HepG2 (cell line): Measurements from ENCODE around the gene PSMD3. TPM values are rescaled to one million over a fixed set of nuclear protein-coding genes. Genes with fewer than 3 reads are reported as not detected.
A peak's percentile ranks its signal among the peaks of the same experiment; 100 is the strongest.

Experiments used
- CBFB ChIP-seq: sonication (generic); formaldehyde crosslinking; IDR thresholded peaks from 2 replicates; pipeline ENCODE4 v1.4.0; 2020; ENCODE audit warnings: missing genetic modification reagents
- CERS6 ChIP-seq: sonication (generic); formaldehyde crosslinking; IDR thresholded peaks from 2 replicates; pipeline ENCODE4 v1.5.0; 2020; ENCODE audit warnings: missing genetic modification reagents
- GATA4 ChIP-seq: sonication (generic); IDR thresholded peaks from 2 replicates; pipeline ENCODE4 v1.6.1; 2016; ENCODE audit warnings: antibody characterized with exemption, low read depth, borderline replicate concordance
- KDM4B ChIP-seq: sonication (generic); formaldehyde crosslinking; IDR thresholded peaks from 2 replicates; pipeline ENCODE4 v1.4.0; 2020; ENCODE audit warnings: missing genetic modification reagents
- KLF16 ChIP-seq, 2 experiments: sonication (generic) in 1 of 2; formaldehyde crosslinking in 1 of 2; IDR thresholded peaks; 2 replicates each; pipeline versions ENCODE4 v1.6.1 to v1.8.0; 2016 to 2023; ENCODE audit warnings: missing genetic modification reagents in 2 of 2, missing compliant biosample characterization in 1 of 2
- MYNN ChIP-seq: sonication (generic); formaldehyde crosslinking; IDR thresholded peaks from 2 replicates; pipeline ENCODE4 v1.4.0; 2020; ENCODE audit warnings: mild to moderate bottlenecking, low read depth, missing genetic modification reagents
- NCOA1 ChIP-seq: sonication (generic); formaldehyde crosslinking; IDR thresholded peaks from 2 replicates; pipeline ENCODE4 v1.9.0; 2021; ENCODE audit warnings: missing genetic modification reagents
- NFKB2 ChIP-seq: sonication (generic); formaldehyde crosslinking; IDR thresholded peaks from 2 replicates; pipeline ENCODE4 v1.4.0; 2020; ENCODE audit warnings: missing genetic modification reagents, borderline replicate concordance
- RFX5 ChIP-seq: IDR thresholded peaks from 2 replicates; pipeline ENCODE4 v1.6.1; 2011; ENCODE audit warnings: low read depth, low read length, improper control_type of control experiment
- YEATS2 ChIP-seq: sonication (generic); formaldehyde crosslinking; IDR thresholded peaks from 2 replicates; pipeline ENCODE4 v1.4.0; 2020; ENCODE audit warnings: missing genetic modification reagents, borderline replicate concordance
- ZNF142 ChIP-seq: sonication (generic); formaldehyde crosslinking; IDR thresholded peaks from 2 replicates; pipeline ENCODE4 v1.4.0; 2020; ENCODE audit warnings: missing genetic modification reagents
- ZNF720 ChIP-seq: sonication (generic); formaldehyde crosslinking; IDR thresholded peaks from 2 replicates; pipeline ENCODE4 v1.4.0; 2020; ENCODE audit warnings: missing genetic modification reagents
- ZNF883 ChIP-seq: sonication (generic); formaldehyde crosslinking; IDR thresholded peaks from 2 replicates; pipeline ENCODE4 v1.5.1; 2020; ENCODE audit warnings: mild to moderate bottlenecking, missing genetic modification reagents; ENCODE audit errors: not compliant biosample characterization
- ZSCAN22 ChIP-seq: sonication (generic); formaldehyde crosslinking; IDR thresholded peaks from 2 replicates; pipeline ENCODE4 v1.4.0; 2020; ENCODE audit warnings: mild to moderate bottlenecking, missing genetic modification reagents
- polyA plus RNA-seq, 8 experiments: library from polyadenylated mRNA; depleted of rRNA in 3 of 8; stranded (reverse) in 7 of 8; unstranded in 1 of 8; fragments of >200 nt; fragmentation: Illumina TruSeq in 4 of 8; extraction: Trizol in 4 of 8; gene quantifications; 2 replicates each; pipeline versions ENCODE4 v1.2.1 to v1.2.3, GENCODE V29; 2011 to 2016; ENCODE audit warnings: low read depth in 4 of 8, missing spikeins in 1 of 8, mixed read lengths in 1 of 8; ENCODE audit not compliant: insufficient read depth in 1 of 8
- total RNA-seq, 5 experiments: library from RNA; depleted of rRNA; stranded (reverse); fragments of >200 nt; fragmentation: Illumina TruSeq; extraction: Trizol; gene quantifications; 2 replicates each; pipeline ENCODE4 v1.2.3, GENCODE V29; 2016; ENCODE audit warnings: low read depth in 1 of 5
- TF ChIP-seq, protein P1 (sequence below): sonication (generic); formaldehyde crosslinking; IDR thresholded peaks from 2 replicates; pipeline ENCODE4 v1.8.0; 2023; ENCODE audit warnings: mild to moderate bottlenecking, missing genetic modification reagents
- TF ChIP-seq, protein P2 (sequence below): sonication (generic); formaldehyde crosslinking; IDR thresholded peaks from 2 replicates; pipeline ENCODE4 v1.5.1; 2020; ENCODE audit warnings: mild to moderate bottlenecking, missing genetic modification reagents, moderate library complexity
- TF ChIP-seq, protein P3 (sequence below): IDR thresholded peaks from 2 replicates; pipeline ENCODE4 v1.6.1; 2016; ENCODE audit warnings: missing genetic modification reagents, missing compliant biosample characterization

Gene PSMD3
- total and polyA plus RNA-seq, 2 of the 13 experiments (the other 11 are each of a cell fraction or from before 2014, with no cell fraction given) = 97.4 to 146 TPM

- TF ChIP-seq ZNF142 = no peak
- no peak for TF ChIP-seq NCOA1 (CRISPR knock-in tag)
- TF ChIP-seq ZSCAN22 (CRISPR knock-in tag) = no peak
- TF ChIP-seq, protein P1, sequence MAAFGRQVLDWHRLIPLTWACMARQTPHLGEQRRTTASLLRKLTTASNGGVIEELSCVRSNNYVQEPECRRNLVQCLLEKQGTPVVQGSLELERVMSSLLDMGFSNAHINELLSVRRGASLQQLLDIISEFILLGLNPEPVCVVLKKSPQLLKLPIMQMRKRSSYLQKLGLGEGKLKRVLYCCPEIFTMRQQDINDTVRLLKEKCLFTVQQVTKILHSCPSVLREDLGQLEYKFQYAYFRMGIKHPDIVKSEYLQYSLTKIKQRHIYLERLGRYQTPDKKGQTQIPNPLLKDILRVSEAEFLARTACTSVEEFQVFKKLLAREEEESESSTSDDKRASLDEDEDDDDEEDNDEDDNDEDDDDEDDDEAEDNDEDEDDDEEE = 0 out of 2 replicates have a peak, but pooled peaks have one; percentile 55
- TF ChIP-seq CERS6 (CRISPR knock-in tag) = no peak
- TF ChIP-seq NFKB2 (CRISPR knock-in tag) = no peak
- no peak for TF ChIP-seq KDM4B
- no peak for TF ChIP-seq ZNF720 (CRISPR knock-in tag)
- TF ChIP-seq, protein P2, sequence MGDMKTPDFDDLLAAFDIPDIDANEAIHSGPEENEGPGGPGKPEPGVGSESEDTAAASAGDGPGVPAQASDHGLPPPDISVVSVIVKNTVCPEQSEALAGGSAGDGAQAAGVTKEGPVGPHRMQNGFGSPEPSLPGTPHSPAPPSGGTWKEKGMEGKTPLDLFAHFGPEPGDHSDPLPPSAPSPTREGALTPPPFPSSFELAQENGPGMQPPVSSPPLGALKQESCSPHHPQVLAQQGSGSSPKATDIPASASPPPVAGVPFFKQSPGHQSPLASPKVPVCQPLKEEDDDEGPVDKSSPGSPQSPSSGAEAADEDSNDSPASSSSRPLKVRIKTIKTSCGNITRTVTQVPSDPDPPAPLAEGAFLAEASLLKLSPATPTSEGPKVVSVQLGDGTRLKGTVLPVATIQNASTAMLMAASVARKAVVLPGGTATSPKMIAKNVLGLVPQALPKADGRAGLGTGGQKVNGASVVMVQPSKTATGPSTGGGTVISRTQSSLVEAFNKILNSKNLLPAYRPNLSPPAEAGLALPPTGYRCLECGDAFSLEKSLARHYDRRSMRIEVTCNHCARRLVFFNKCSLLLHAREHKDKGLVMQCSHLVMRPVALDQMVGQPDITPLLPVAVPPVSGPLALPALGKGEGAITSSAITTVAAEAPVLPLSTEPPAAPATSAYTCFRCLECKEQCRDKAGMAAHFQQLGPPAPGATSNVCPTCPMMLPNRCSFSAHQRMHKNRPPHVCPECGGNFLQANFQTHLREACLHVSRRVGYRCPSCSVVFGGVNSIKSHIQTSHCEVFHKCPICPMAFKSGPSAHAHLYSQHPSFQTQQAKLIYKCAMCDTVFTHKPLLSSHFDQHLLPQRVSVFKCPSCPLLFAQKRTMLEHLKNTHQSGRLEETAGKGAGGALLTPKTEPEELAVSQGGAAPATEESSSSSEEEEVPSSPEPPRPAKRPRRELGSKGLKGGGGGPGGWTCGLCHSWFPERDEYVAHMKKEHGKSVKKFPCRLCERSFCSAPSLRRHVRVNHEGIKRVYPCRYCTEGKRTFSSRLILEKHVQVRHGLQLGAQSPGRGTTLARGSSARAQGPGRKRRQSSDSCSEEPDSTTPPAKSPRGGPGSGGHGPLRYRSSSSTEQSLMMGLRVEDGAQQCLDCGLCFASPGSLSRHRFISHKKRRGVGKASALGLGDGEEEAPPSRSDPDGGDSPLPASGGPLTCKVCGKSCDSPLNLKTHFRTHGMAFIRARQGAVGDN (CRISPR knock-in tag) = peak; percentile 67
- TF ChIP-seq RFX5 = no peak
- TF ChIP-seq YEATS2 (CRISPR knock-in tag) = no peak
- no peak for TF ChIP-seq KLF16 (CRISPR knock-in tag; IDR thresholded peaks at IDR 0.05)
- no peak for TF ChIP-seq GATA4
- no peak for TF ChIP-seq MYNN (CRISPR knock-in tag)
- TF ChIP-seq CBFB (CRISPR knock-in tag) = no peak
- TF ChIP-seq, protein P3, sequence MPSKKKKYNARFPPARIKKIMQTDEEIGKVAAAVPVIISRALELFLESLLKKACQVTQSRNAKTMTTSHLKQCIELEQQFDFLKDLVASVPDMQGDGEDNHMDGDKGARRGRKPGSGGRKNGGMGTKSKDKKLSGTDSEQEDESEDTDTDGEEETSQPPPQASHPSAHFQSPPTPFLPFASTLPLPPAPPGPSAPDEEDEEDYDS (CRISPR knock-in tag) = no peak
- TF ChIP-seq ZNF883 (CRISPR knock-in tag) = peak; percentile 69
These were observed 46.4 kb downstream of the PSMD3 start (continued) for GRCh38 chr17:40026816-40027613.
